Keratinocyte (primary cell): ENCODE measurements around the gene SEMA4A.

Experiments
- EZH2 ChIP-seq: IDR thresholded peaks from one replicate; pipeline ENCODE4 v1.6.1; 2012; ENCODE audit warnings: inconsistent platforms, mild to moderate bottlenecking, low read length, moderate library complexity
- TF ChIP-seq, protein P1 (sequence below), 3 experiments: IDR thresholded peaks in 1 of 3; conservative IDR thresholded peaks in 1 of 3; optimal IDR thresholded peaks in 1 of 3; 2 replicates in 2 of 3; 3 replicates in 1 of 3; pipeline versions ENCODE3 to v1.5.1; 2011; ENCODE audit warnings: low read length in 3 of 3, mild to moderate bottlenecking in 3 of 3, moderate library complexity in 2 of 3, control low read depth in 1 of 3, inconsistent platforms in 1 of 3; ENCODE audit not compliant: insufficient read depth in 2 of 3; ENCODE audit errors: extremely low read depth in 1 of 3

DNA sequence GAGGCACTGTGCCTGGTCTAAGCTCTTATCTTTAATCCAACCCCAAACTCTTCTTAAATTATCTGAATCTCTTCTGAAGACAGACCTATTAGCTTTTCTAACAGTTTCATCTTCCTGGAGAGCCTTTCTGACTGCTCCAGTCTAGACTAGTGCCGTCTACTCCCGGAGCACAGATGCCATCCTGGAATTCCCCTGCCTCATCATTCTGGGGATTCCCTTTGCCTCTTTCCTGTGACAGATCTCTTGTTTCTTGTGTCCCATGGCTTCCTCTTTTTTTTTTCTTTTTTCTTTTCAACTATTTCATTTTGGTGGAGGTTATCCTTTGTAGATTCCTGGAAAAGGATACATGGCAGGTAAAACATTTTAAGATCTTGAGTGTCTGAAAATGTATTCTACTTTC, 11.7 kb downstream of the SEMA4A start:
- TF ChIP-seq, protein P1, sequence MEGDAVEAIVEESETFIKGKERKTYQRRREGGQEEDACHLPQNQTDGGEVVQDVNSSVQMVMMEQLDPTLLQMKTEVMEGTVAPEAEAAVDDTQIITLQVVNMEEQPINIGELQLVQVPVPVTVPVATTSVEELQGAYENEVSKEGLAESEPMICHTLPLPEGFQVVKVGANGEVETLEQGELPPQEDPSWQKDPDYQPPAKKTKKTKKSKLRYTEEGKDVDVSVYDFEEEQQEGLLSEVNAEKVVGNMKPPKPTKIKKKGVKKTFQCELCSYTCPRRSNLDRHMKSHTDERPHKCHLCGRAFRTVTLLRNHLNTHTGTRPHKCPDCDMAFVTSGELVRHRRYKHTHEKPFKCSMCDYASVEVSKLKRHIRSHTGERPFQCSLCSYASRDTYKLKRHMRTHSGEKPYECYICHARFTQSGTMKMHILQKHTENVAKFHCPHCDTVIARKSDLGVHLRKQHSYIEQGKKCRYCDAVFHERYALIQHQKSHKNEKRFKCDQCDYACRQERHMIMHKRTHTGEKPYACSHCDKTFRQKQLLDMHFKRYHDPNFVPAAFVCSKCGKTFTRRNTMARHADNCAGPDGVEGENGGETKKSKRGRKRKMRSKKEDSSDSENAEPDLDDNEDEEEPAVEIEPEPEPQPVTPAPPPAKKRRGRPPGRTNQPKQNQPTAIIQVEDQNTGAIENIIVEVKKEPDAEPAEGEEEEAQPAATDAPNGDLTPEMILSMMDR (optimal IDR thresholded peaks at IDR 0.05 in 1 of 3, IDR thresholded peaks at IDR 0.05 in 1 of 3, conservative IDR thresholded peaks at IDR 0.05 in 1 of 3; ENCODE audit: extremely low read depth in 1 of 3, insufficient read depth in 2 of 3, low read length in 3 of 3): no peak
- no peak for TF ChIP-seq EZH2
